Measurements from ENCODE around the gene UBL4B. TPM values are rescaled to one million over a fixed set of nuclear protein-coding genes. Genes with fewer than 3 reads are reported as not detected.

Gene UBL4B
- total and polyA plus RNA-seq, 2 donors (not counting 3 experiments of a cell fraction or from before 2014, with no cell fraction given), result not detected

DNA sequence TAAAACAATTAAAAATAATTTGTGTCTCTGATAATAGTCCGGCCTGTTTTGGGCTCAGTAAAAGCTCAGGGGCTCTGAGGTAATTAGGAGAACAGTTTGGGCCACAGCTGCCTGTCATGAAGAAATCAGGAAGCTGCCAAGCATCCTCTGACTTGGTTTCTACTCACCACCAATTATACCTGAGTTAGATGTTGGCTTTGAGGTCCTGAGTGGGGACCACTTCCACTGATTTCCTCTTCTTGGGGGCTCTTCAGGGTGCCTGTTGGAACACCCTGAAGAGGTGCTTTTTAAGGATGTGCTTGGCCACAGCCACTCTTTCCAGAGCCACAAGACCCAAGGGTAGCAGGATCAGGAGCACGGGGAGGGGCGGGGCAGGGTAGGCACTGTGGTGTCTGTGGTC lies 48.9 kb downstream of the UBL4B start:
- Histone ChIP-seq H3K4me1 (ENCODE audit: control insufficient read depth, extremely low read depth, insufficient read depth, low read length) (no peaks in the 10 kb centered on the region), H3K27me3 (ENCODE audit: control insufficient read depth in 2 of 2, insufficient read depth in 2 of 2, low read length in 2 of 2) (no peaks in the 10 kb centered on the region), H3K27ac (ENCODE audit: insufficient read depth, low read depth, low read length) (no peak overlapping the region), H3K9ac (replicated peaks; ENCODE audit: extremely low read depth, insufficient read depth, low read length) (no peak overlapping the region), H3K9me1 (replicated peaks; ENCODE audit: control insufficient read depth, extremely low read depth, insufficient read depth, low read length) (no peaks in the 10 kb centered on the region), H3K79me2 (ENCODE audit: control insufficient read depth, insufficient read depth, low read length) (no peaks in the 10 kb centered on the region), H3K4me2 (ENCODE audit: insufficient read depth, low read length) (no peak overlapping the region), H4K20me1 (replicated peaks; ENCODE audit: control insufficient read depth, extremely low read depth, insufficient read depth, low read length) (no peaks in the 10 kb centered on the region), H2AFZ (ENCODE audit: low read depth, low read length) (no peak overlapping the region), H3K36me3 (ENCODE audit: control insufficient read depth in 2 of 2, extremely low read depth in 1 of 2, insufficient read depth in 2 of 2, low read length in 2 of 2) (no peaks in the 10 kb centered on the region), H3K9me3 (replicated peaks; ENCODE audit: control insufficient read depth, insufficient read depth, low read length) (no peaks in the 10 kb centered on the region), H3K4me3 (replicated peaks in 1 of 3; ENCODE audit: insufficient read depth in 1 of 3, low read depth in 1 of 3, low read length in 3 of 3) (no peak overlapping the region)
- TF ChIP-seq GATA2 (IDR thresholded peaks at IDR 0.05; ENCODE audit: insufficient read depth, insufficient read length, low read depth, low read length), result no peak
- TF ChIP-seq, protein P1, sequence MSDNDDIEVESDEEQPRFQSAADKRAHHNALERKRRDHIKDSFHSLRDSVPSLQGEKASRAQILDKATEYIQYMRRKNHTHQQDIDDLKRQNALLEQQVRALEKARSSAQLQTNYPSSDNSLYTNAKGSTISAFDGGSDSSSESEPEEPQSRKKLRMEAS (IDR thresholded peaks at IDR 0.05; ENCODE audit: insufficient read depth, insufficient read length), result no peak
- no peak for TF ChIP-seq POLR2A (IDR thresholded peaks at IDR 0.05; ENCODE audit: low read depth, low read length)
- TF ChIP-seq, protein P2, sequence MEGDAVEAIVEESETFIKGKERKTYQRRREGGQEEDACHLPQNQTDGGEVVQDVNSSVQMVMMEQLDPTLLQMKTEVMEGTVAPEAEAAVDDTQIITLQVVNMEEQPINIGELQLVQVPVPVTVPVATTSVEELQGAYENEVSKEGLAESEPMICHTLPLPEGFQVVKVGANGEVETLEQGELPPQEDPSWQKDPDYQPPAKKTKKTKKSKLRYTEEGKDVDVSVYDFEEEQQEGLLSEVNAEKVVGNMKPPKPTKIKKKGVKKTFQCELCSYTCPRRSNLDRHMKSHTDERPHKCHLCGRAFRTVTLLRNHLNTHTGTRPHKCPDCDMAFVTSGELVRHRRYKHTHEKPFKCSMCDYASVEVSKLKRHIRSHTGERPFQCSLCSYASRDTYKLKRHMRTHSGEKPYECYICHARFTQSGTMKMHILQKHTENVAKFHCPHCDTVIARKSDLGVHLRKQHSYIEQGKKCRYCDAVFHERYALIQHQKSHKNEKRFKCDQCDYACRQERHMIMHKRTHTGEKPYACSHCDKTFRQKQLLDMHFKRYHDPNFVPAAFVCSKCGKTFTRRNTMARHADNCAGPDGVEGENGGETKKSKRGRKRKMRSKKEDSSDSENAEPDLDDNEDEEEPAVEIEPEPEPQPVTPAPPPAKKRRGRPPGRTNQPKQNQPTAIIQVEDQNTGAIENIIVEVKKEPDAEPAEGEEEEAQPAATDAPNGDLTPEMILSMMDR (IDR thresholded peaks at IDR 0.05; ENCODE audit: extremely low read depth in 1 of 2, insufficient read depth in 1 of 2, low read depth in 1 of 2, low read length in 2 of 2), result no peak
- no peak for TF ChIP-seq EZH2 (IDR thresholded peaks at IDR 0.05; ENCODE audit: borderline replicate concordance, low read depth, low read length, severe bottlenecking)
- intact Hi-C loops (cut with micrococcal nuclease) (no loop called here), dilution Hi-C loops (cut with MboI; ENCODE audit: extremely low pct_ligation_motif_present, low sequenced_read_pairs) (no loop called here)
- DNase-seq (ENCODE audit: low read depth, low spot score), result no peak
- no TSS peak for BruUV-seq (replicated peaks)
- no peak for FAIRE-seq
- POLR2A ChIA-PET, result no interaction called here
- CTCF ChIA-PET, result no interaction called here

DNA sequence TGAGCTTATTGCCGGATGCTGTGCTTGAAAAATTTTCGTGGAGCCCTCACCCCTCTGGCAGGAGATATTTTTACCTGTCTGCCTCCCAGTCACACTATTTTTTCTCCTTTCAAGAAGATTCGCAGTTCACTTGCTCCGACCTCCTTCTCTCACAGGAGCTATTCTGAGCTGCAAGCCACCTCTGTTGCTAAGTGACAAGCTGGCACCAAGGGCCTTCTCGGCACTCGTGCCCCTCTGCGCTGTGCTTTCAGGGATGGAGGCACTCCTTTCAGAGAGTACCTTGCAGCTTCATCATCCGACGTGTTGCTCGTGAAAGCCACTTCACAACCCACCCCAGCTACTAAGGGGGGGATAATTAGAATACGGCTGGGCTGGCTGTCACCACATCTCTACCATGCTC lies 49.6 kb downstream of the UBL4B start:
- DNase-seq (ENCODE audit: low read depth, low spot score) (no peak), FAIRE-seq (no peak)
- Histone ChIP-seq H2AFZ (ENCODE audit: low read depth, low read length) (no peak overlapping the region), H3K27ac (ENCODE audit: insufficient read depth, low read depth, low read length) (no peak overlapping the region), H4K20me1 (replicated peaks; ENCODE audit: control insufficient read depth, extremely low read depth, insufficient read depth, low read length) (no peaks in the 10 kb centered on the region), H3K9ac (replicated peaks; ENCODE audit: extremely low read depth, insufficient read depth, low read length) (no peak overlapping the region), H3K4me3 (replicated peaks in 1 of 3; ENCODE audit: insufficient read depth in 1 of 3, low read depth in 1 of 3, low read length in 3 of 3) (no peak overlapping the region), H3K4me2 (ENCODE audit: insufficient read depth, low read length) (no peak overlapping the region), H3K4me1 (ENCODE audit: control insufficient read depth, extremely low read depth, insufficient read depth, low read length) (no peaks in the 10 kb centered on the region), H3K27me3 (ENCODE audit: control insufficient read depth in 2 of 2, insufficient read depth in 2 of 2, low read length in 2 of 2) (no peaks in the 10 kb centered on the region), H3K9me1 (replicated peaks; ENCODE audit: control insufficient read depth, extremely low read depth, insufficient read depth, low read length) (no peaks in the 10 kb centered on the region), H3K36me3 (ENCODE audit: control insufficient read depth in 2 of 2, extremely low read depth in 1 of 2, insufficient read depth in 2 of 2, low read length in 2 of 2) (no peaks in the 10 kb centered on the region), H3K79me2 (ENCODE audit: control insufficient read depth, insufficient read depth, low read length) (no peaks in the 10 kb centered on the region), H3K9me3 (replicated peaks; ENCODE audit: control insufficient read depth, insufficient read depth, low read length) (no peaks in the 10 kb centered on the region)
- dilution Hi-C loops (cut with MboI; ENCODE audit: extremely low pct_ligation_motif_present, low sequenced_read_pairs) (no loop called here), intact Hi-C loops (cut with micrococcal nuclease) (no loop called here)
- no peak for TF ChIP-seq GATA2 (IDR thresholded peaks at IDR 0.05; ENCODE audit: insufficient read depth, insufficient read length, low read depth, low read length)
- TF ChIP-seq EZH2 (IDR thresholded peaks at IDR 0.05; ENCODE audit: borderline replicate concordance, low read depth, low read length, severe bottlenecking), result no peak
- no peak for TF ChIP-seq POLR2AphosphoS5 (IDR thresholded peaks at IDR 0.05; ENCODE audit: insufficient read depth, low read depth, low read length)
- TF ChIP-seq, protein P1 (IDR thresholded peaks at IDR 0.05; ENCODE audit: insufficient read depth, insufficient read length), result no peak
- TF ChIP-seq MYC (IDR thresholded peaks at IDR 0.05; ENCODE audit: low read depth, low read length), result no peak
- TF ChIP-seq POLR2A (IDR thresholded peaks at IDR 0.05; ENCODE audit: low read depth, low read length), result no peak
- TF ChIP-seq, protein P2 (IDR thresholded peaks at IDR 0.05; ENCODE audit: extremely low read depth in 1 of 2, insufficient read depth in 1 of 2, low read depth in 1 of 2, low read length in 2 of 2), result no peak
- TF ChIP-seq JUN (IDR thresholded peaks at IDR 0.05; ENCODE audit: borderline replicate concordance, insufficient read depth, insufficient read length, low read depth), result no peak
- no peak for TF ChIP-seq FOS (IDR thresholded peaks at IDR 0.05; ENCODE audit: borderline replicate concordance, insufficient read depth, low read length)
- no TSS peak for BruUV-seq (replicated peaks)
- CTCF ChIA-PET, result interaction anchor here (1.0 kb wide), 1 partner anchor 102 kb away, joined by 3 read pairs; no protein-coding TSS in a partner anchor
- POLR2A ChIA-PET, result interaction anchor here (0.5 kb wide), 1 partner anchor 96 kb away, joined by 3 read pairs; no protein-coding TSS in a partner anchor

Data from endothelial cell of umbilical vein (primary cell).